Stimulated activated naive CD8-positive, alpha-beta T cell treated with anti-CD3 and anti-CD28 coated beads, Interleukin-15, amount 100 ng/mL, for 72 hours (primary cell): ENCODE results near the gene CDK11B.

Experiments used
- ATAC-seq: fragments of 150-1000 bp; cut with Tn5 transposase; 2 replicates; pipeline ENCODE4 v1.10.0; 2021; ENCODE audit warnings: mild to moderate bottlenecking, moderate library complexity
- DNase-seq, 2 donors: peaks; one replicate each; pipeline ENCODE4 v3.0.0; 2021 to 2022
- H3K27ac Mint-ChIP-seq, 2 donors: one replicate each; pipeline ENCODE4 v1.8.0; 2022; ENCODE audit warnings: mild to moderate bottlenecking in 2 of 2, mixed read lengths in 2 of 2, moderate library complexity in 2 of 2
- H3K27me3 Mint-ChIP-seq: one replicate; pipeline ENCODE4 v1.8.0; 2022; ENCODE audit warnings: mixed read lengths
- H3K4me1 Mint-ChIP-seq: one replicate; pipeline ENCODE4 v1.8.0; 2022; ENCODE audit warnings: mild to moderate bottlenecking, mixed read lengths
- H3K4me3 Mint-ChIP-seq, 2 donors: one replicate each; pipeline ENCODE4 v1.8.0; 2022; ENCODE audit warnings: mild to moderate bottlenecking in 2 of 2, mixed read lengths in 2 of 2, moderate library complexity in 1 of 2
- H3K9me3 Mint-ChIP-seq, 2 donors: one replicate each; pipeline ENCODE4 v1.8.0; 2022; ENCODE audit warnings: mixed read lengths in 2 of 2

The CDK11B gene

DNA sequence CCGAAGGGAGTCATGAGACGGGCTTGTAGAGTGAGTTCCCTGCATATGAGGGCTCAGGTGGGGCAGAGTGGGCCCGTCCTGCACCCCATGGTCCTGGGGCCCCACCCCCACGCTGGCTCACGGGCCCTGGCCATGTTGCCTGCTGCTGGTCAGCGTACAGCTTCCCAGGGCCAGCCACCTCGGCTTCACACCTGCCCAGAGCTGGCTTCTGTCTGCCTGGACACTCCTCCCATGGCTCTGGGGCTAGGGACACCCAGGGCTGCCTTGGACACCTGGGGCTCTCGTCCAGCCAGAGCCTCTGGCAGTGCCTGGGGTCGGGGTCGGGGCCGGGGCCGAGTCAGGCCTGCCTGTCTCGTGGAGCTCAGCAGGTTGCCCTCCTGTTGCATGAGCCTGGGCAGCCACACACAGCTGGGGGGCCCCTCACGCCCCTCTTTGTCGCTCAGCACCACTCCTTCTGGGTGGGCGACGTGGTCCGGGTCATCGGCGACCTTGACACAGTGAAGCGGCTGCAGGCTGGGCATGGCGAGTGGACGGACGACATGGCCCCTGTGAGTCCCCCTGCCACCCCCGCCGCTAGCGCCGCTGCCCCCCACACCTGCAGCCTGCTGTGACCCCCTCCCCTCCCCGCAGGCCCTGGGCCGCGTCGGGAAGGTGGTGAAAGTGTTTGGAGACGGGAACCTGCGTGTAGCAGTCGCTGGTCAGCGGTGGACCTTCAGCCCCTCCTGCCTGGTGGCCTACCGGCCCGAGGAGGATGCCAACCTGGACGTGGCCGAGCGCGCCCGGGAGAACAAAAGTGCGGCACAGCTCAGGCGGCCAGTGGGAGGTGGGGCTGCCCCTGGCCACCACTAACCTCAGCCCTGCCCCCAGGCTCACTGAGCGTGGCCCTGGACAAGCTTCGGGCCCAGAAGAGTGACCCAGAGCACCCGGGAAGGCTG is 32.3 kb downstream of the CDK11B start:
- H3K27ac Mint-ChIP-seq, result no peak overlapping the region

DNA sequence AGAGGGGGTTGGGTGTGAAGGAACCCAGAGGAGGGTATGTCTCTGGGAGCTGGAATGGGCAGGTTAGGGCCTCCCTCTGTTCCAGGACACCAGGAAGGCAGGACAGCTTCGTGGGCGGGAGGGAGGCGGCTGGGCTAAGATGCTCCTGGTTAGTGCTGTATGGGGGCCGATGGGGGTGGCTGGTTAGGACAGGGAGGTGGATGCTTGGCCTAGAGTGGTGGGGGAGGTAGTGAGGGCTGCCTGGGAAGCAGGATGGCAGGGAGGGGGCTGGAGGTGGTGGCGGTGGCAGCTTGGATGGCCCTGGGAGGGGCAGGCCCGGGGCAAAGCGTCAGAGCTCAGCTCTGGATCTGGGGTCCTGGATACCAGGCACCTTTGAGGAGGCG is 33.0 kb downstream of the CDK11B start:
- Mint-ChIP-seq H3K27me3 (peaks cover 7% of the 10 kb centered on the region), H3K27ac (no peak overlapping the region), H3K4me1 (peaks cover 40% of the 10 kb centered on the region), H3K4me3 (no peak overlapping the region), H3K9me3 (no peaks in the 10 kb centered on the region)
- ATAC-seq (no peak), DNase-seq (no peak)

More for the DNA sequence above, 32.3 kb downstream of the CDK11B start:
- H3K4me1 Mint-ChIP-seq, result peaks cover 40% of the 10 kb centered on the region
- DNase-seq, result no peak
- no peaks in the 10 kb centered on the region for H3K9me3 Mint-ChIP-seq
- no peak for ATAC-seq
- H3K4me3 Mint-ChIP-seq, result no peak overlapping the region
- H3K27me3 Mint-ChIP-seq, result peaks cover 7% of the 10 kb centered on the region

DNA sequence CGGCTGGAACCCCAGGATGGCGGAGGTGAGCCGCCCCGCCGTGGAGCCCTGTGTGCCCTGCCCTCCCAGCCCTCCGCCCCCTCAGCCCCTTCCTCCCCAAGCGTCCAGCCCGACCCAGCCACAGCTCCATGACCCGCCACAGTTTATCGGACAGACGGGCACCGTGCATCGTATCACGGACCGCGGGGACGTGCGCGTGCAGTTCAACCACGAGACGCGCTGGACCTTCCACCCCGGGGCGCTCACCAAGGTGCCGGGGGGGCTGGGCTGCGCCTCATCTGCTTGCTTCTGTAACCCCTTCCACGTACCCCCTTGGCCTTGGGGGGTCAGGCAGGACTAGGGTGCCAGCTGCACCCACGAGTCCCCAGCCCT is 33.4 kb downstream of the CDK11B start:
- no peak overlapping the region for H3K27ac Mint-ChIP-seq
- ATAC-seq, result no peak
- no peaks in the 10 kb centered on the region for H3K9me3 Mint-ChIP-seq

DNA sequence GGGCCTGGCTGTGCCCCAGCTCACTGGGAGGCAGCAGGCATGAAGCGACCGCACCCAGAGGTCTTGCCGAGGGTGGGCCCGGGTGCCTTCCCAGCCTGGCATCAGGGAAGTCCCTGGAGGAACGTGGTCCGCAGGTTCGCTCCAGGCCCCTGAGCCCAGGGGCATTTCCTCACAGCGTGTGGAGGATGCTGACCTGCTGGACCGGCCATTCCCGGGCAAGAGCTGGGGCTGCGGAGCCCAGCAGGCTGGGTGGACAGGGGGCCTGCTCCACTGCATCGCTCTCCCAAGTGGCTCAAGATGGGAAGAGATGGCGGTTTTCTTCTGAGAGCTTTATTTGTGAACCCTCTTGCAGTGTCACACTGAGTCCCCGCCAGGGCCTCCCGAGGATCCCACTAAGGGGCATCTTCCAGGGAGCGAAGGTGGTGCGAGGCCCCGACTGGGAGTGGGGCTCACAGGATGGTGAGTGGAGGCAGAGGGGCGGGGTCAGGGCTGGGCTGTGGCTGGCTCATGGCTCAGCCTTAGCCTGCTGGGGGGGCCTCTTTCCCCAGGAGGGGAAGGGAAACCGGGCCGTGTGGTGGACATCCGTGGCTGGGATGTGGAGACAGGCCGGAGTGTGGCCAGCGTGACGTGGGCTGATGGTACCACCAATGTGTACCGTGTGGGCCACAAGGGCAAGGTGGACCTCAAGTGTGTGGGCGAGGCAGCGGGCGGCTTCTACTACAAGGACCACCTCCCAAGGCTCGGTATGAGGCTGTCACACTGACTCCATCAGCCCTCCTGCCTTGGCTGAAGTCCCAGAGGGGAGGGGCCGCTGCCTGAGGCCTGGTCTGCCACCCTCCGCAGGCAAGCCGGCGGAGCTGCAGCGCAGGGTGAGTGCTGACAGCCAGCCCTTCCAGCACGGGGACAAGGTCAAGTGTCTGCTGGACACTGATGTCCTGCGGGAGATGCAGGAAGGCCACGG is 34.1 kb downstream of the CDK11B start:
- Mint-ChIP-seq H3K4me1 (peaks cover 31% of the 10 kb centered on the region), H3K9me3 (no peaks in the 10 kb centered on the region), H3K27me3 (no peaks in the 10 kb centered on the region), H3K4me3 (no peak overlapping the region), H3K27ac (no peak overlapping the region)
- ATAC-seq (no peak), DNase-seq (no peak)

More for the DNA sequence above, 33.4 kb downstream of the CDK11B start:
- H3K4me1 Mint-ChIP-seq, result peaks cover 38% of the 10 kb centered on the region
- no peak for DNase-seq
- H3K4me3 Mint-ChIP-seq, result no peak overlapping the region
- peaks cover 5% of the 10 kb centered on the region for H3K27me3 Mint-ChIP-seq

DNA sequence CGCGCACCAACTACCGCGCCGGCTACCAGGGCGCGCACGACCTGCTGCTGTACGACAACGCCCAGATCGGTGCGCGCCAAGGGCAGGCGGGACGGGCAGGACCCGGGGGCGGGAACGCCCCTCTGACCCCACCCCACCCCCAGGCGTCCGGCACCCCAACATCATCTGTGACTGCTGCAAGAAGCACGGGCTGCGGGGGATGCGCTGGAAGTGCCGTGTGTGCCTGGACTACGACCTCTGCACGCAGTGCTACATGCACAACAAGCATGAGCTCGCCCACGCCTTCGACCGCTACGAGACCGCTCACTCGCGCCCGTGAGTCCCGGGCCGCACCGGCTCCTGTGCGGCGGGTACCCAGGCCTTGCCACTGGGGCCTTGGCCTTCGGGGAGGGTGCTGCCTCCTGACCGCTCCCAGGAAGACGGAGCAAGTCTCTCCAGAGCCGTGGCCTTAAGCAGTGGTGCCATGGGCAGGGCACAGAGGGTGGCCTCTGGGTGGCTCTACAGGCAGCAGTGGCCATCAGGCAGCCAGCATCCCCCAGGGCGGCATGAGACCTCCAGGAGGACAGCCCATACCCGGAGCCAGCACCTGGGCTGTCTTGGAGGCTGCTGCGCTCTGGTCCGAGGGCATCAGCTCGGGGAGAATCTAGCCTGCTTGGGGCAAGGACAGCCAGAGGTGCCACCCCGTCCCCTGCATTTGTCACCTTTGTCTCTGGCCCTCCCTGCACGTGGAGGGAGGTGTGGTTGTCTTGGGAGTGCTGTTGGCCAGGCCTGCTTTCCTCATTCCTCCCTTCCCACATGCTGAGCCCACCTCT is 35.0 kb downstream of the CDK11B start:
- ATAC-seq (peak; percentile 23), DNase-seq (no peak)
- H3K27ac Mint-ChIP-seq, result no peak overlapping the region
- H3K4me3 Mint-ChIP-seq, result no peak overlapping the region
- H3K4me1 Mint-ChIP-seq, result peaks cover 30% of the 10 kb centered on the region
- H3K9me3 Mint-ChIP-seq, result no peaks in the 10 kb centered on the region
- H3K27me3 Mint-ChIP-seq, result no peaks in the 10 kb centered on the region

DNA sequence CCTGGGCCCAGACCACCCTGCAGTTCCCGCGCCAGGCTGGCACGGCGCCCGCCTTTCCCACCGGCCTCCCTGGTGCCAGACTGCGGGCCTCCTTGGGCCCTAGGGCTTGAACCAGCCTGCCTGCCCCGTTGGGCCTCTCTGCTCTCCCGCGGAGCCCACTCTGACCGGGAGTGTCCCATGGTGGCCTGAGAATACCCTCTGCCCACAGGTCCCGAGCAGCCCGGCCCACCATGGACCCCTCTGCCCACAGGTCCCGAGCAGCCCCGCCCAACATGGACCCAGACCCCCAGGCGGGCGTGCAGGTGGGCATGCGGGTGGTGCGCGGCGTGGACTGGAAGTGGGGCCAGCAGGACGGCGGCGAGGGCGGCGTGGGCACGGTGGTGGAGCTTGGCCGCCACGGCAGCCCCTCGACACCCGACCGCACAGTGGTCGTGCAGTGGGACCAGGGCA is 35.6 kb downstream of the CDK11B start:
- no peaks in the 10 kb centered on the region for H3K9me3 Mint-ChIP-seq
- peaks cover 25% of the 10 kb centered on the region for H3K4me1 Mint-ChIP-seq
- H3K27me3 Mint-ChIP-seq, result no peaks in the 10 kb centered on the region
- no peak overlapping the region for H3K27ac Mint-ChIP-seq
- no peak overlapping the region for H3K4me3 Mint-ChIP-seq
- DNase-seq, result no peak
- peak; percentile 3 for ATAC-seq

DNA sequence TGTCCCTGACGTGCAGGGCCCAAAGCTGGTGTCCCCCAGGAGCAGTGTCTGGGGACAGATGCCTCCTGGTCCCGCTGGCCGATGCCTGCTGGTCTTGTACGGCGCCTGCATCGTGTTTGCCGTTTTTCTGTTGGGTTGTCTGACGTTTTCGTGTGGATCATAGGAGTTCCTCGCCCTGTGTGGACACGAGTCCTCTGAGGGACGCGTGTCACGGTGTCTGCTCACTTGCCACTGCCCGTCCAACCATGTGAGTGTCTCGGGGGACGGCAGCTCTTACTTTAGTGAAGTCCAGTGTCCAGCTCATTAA is 36.1 kb downstream of the CDK11B start:
- DNase-seq (no peak), ATAC-seq (no peak)
- no peaks in the 10 kb centered on the region for H3K27me3 Mint-ChIP-seq
- H3K27ac Mint-ChIP-seq, result no peak overlapping the region
- peaks cover 22% of the 10 kb centered on the region for H3K4me1 Mint-ChIP-seq
- H3K9me3 Mint-ChIP-seq, result no peaks in the 10 kb centered on the region
- H3K4me3 Mint-ChIP-seq, result no peak overlapping the region

DNA sequence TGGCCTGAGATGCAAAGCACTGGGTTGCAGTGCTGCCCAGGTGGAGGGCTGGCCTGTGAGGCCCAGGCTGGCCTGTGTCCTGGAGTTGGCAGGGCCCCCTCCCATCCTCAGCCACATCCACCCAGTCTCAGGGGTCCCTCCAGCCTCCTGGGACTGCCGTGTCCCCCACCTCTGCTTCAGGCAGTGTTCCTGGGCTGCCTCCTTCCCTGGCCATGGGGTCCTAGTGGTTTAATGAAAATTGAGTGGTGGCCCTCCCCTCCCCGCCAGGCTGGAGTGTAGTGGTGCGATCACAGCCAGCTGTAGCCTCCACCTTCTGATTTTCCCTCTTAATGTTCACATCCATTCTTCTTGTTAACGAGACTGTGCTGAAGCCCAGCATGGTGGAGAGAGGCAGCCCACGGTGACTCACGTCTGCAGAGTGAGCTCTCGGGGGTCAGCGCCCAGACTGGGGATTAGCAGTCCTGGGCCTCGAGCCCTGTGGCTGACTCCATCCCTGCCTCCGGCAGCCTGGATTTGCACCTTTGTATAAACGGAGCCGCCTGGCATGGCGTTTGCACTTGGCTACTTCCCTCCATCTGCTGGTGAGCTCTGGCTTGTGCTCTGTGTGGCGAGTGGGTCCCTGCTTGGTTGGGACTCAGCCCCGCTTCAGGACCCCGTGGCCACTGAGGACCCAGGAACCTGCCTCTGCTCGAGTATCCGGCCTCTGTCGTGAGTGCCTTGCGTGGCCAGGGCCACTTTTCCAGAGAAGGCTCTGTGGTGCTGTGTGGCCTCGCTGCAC is 36.6 kb downstream of the CDK11B start:
- Mint-ChIP-seq H3K27me3 (no peaks in the 10 kb centered on the region), H3K27ac (peak overlapping the region in 1 of 2 donors; percentile 19), H3K4me1 (peaks cover 27% of the 10 kb centered on the region), H3K4me3 (no peak overlapping the region), H3K9me3 (no peaks in the 10 kb centered on the region)
- ATAC-seq (no peak), DNase-seq (no peak)

DNA sequence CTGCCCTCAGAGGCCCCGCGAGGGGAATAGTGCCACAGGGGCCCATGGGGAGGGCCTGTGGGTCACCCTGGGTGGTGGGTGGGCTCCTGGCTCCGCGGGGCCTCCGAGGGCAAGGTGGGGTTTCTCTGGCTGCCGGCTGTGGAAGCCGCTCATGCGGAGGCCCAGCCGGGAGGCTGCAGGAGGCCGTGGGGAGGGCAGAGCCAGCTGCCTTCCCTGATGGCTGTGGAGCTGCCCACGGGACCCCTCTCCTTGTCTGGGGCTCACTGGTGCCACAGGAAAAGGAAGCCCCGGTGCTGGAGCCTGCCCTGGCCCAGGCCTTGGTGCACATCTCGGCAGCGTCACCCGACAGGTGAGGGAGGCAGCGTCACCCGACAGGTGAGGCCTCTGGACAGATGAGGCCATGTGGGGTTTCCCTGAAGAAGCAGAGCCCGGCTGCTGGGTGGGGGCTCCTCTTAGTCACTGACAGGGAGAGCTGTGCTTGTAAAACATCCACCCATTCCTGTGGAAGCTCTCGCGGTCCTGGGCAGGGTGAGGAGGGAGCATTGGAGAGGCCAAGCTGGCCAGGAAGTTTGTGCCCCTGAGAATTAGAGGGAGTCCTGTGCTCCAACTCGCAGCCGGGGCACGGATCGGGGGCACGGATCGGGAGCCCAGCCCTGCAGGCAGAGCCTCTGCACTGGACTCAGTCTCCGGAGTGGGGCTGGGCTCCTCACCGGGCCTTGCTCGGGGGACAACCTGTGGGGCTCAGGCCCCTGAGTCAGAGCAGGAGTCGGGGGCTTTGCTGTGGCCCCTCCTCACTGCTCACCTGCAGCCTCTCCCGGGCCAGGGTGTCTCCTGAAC is 37.4 kb downstream of the CDK11B start:
- H3K4me3 Mint-ChIP-seq, result no peak overlapping the region

DNA sequence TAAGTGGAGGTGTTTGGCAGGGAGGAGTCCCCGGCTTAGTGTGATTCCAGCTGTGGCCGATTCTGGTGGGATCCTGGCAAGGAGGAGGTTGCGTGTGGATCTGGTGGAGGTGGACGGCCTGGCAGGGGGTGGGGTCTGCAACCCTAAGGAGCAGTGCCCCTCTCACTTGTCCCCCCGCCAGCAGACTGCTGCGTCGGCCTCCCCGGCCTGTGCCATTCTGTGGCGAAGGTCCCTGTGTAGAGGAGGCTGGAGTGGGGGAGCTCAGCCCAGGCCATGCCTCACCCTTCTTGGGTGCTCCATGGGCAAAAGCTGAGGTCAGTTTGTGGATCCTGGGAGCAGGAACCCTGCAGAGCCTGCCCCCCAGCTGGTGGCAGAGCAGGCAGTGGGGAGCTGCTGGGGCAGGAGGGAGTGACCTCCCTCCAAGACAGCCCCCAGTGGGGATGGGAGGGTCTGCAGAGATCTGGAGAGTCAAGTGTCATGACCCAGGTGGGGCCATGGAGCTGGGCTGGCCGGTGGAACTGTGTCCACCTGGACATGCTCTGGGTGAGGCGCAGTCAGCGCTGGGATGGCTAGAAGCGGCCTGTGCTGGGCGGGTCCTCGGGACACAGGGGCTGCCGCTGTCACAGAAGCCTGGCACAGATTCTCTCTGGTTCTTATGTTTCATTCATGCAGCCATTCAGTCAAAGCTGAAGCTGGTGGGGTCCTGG is 38.2 kb downstream of the CDK11B start:
- peaks cover 31% of the 10 kb centered on the region for H3K4me1 Mint-ChIP-seq
- H3K9me3 Mint-ChIP-seq, result no peaks in the 10 kb centered on the region
- ATAC-seq (no peak), DNase-seq (no peak)
- H3K27ac Mint-ChIP-seq, result no peak overlapping the region
- H3K4me3 Mint-ChIP-seq, result no peak overlapping the region
- H3K27me3 Mint-ChIP-seq, result no peaks in the 10 kb centered on the region

More for the DNA sequence above, 37.4 kb downstream of the CDK11B start:
- ATAC-seq, result no peak
- H3K9me3 Mint-ChIP-seq, result no peaks in the 10 kb centered on the region
- no peak overlapping the region for H3K27ac Mint-ChIP-seq
- peaks cover 35% of the 10 kb centered on the region for H3K4me1 Mint-ChIP-seq
- no peak for DNase-seq
- no peaks in the 10 kb centered on the region for H3K27me3 Mint-ChIP-seq

DNA sequence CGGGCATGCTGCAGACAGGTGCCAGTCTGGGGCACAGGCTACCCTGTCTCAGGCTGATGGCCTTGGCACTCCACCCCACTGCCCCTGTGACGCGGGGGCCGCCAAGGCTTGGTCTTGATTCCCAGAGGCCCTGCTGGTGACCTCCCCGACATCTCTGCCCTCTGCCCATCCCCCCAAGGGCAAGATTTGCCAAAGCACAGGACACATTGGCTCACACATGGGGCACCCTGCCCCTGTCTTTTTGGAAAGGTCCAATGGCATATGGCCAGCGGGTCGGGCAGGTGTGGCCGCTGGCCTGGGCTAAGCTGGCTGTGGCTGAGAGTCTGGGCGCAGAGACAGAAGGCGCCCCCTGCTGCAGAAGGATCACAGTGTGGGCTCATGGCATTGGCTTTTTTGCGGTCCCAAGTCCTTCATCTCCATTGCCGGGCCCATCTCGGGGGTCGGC is 38.9 kb downstream of the CDK11B start:
- Mint-ChIP-seq H3K27me3 (no peaks in the 10 kb centered on the region), H3K4me1 (peaks cover 26% of the 10 kb centered on the region), H3K27ac (no peak overlapping the region), H3K4me3 (no peak overlapping the region), H3K9me3 (no peaks in the 10 kb centered on the region)
- DNase-seq (no peak), ATAC-seq (no peak)

DNA sequence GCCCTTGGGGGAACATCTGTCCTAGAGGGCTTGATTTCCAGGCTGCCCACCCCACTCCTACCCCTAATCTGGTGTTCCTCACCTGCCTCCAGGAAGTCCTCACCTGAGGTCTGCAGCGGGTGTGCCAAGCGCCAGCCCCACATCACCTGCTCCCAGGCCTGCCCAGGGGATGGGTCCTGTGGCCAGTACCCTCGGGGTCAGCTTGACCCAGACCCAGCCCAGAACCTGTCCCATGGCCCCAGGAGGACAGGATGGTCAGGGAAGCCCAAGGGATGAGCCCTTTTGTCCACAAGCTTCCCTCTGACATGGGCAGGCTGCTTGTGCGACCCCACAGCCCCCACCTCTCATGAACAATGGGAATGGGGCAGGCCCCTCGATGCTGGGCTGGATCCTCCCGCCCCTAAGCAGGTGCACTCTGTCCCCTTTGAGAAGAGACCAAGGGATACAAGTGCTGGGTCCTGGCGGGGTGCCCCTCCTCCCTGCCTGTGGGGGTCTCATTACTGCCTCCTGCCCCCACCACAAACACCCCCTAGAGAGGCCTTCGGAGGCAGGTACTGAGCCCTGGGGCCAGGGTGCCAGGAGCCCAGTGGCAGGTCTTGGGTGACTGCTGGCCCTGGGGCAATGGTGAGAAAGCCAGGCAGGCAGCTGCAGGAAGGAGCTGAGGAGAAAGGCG is 40.3 kb downstream of the CDK11B start:
- Mint-ChIP-seq H3K27ac (peak overlapping the region in 1 of 2 donors; percentile 3), H3K4me1 (peaks cover 35% of the 10 kb centered on the region), H3K27me3 (no peaks in the 10 kb centered on the region), H3K4me3 (no peak overlapping the region), H3K9me3 (no peaks in the 10 kb centered on the region)
- ATAC-seq (no peak), DNase-seq (no peak)

DNA sequence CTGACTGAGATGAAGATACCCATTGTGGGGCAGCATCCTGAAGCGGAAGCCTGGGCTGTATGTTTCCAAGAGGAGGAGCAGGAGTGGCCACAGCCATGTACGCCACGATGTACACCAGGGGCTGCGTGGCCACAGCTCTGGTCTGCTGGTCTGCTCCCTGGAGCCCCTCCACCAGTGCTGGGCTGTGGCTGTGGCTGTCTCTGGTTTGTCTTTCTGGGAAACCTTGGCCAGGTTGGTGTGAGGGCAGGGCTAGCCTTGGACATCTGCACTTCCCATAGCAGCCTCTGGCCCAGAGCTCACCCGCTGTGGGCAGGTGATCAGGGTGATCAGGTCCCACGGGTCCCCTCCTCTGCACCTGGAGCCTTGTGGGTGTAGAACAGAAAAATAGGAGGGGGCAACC is 40.9 kb downstream of the CDK11B start:
- ATAC-seq, result no peak
- peaks cover 38% of the 10 kb centered on the region for H3K4me1 Mint-ChIP-seq
- no peaks in the 10 kb centered on the region for H3K9me3 Mint-ChIP-seq
- H3K27ac Mint-ChIP-seq, result no peak overlapping the region
- no peaks in the 10 kb centered on the region for H3K27me3 Mint-ChIP-seq
- no peak for DNase-seq
- no peak overlapping the region for H3K4me3 Mint-ChIP-seq
